Bronchial epithelial cell (primary cell): ENCODE measurements around the gene GRK1. TPM values are rescaled to one million over a fixed set of nuclear protein-coding genes. Genes with fewer than 3 reads are reported as not detected.

Experiments
- DNase-seq: peaks from one replicate; pipeline ENCODE4 v3.0.0-alpha.2; 2010; ENCODE audit warnings: low read depth
- FAIRE-seq: peaks from 2 replicates; lab custom pipeline; 2011; peaks lifted over from hg19 to GRCh38; lab: Jason Lieb, UNC
- H3K27me3 ChIP-seq: 2 replicates; pipeline ENCODE4 v1.5.1; 2011; ENCODE audit warnings: low read length; ENCODE audit not compliant: control insufficient read depth, insufficient read depth
- H3K36me3 ChIP-seq: 2 replicates; pipeline ENCODE4 v1.5.1; 2011; ENCODE audit warnings: low read length; ENCODE audit not compliant: control insufficient read depth, insufficient read depth
- H3K4me3 ChIP-seq: 2 replicates; pipeline ENCODE4 v1.5.1; 2011; ENCODE audit warnings: mild to moderate bottlenecking, low read depth, low read length, control low read depth
- CTCF ChIP-seq: IDR thresholded peaks from 2 replicates; pipeline ENCODE4 v1.5.1; 2011; ENCODE audit warnings: mild to moderate bottlenecking, moderate library complexity, low read length, control low read depth, inconsistent platforms; ENCODE audit not compliant: insufficient read depth, severe bottlenecking
- total RNA-seq: library from RNA; depleted of rRNA; stranded (reverse); fragments of >200 nt; gene quantifications from 2 replicates; pipeline ENCODE4 v1.2.1, GENCODE V29; 2014

Gene GRK1
- total RNA-seq, 1 donor from 2014 or later, result not detected

- no peak for FAIRE-seq
- H3K4me3 ChIP-seq, result no peak overlapping the region
- no peaks in the 10 kb centered on the region for H3K36me3 ChIP-seq
- H3K27me3 ChIP-seq, result no peaks in the 10 kb centered on the region
- TF ChIP-seq CTCF, result no peak
- DNase-seq, result no peak
Observed at GRCh38 chr13:113782472-113782871, 115.5 kb downstream of the GRK1 start.

GRCh38 chr13:113783200-113783881 lies 116.3 kb downstream of the GRK1 start:
- no peaks in the 10 kb centered on the region for H3K36me3 ChIP-seq
- FAIRE-seq (no peak), DNase-seq (no peak)
- no peaks in the 10 kb centered on the region for H3K27me3 ChIP-seq
- no peak overlapping the region for H3K4me3 ChIP-seq
- no peak for TF ChIP-seq CTCF

DNA sequence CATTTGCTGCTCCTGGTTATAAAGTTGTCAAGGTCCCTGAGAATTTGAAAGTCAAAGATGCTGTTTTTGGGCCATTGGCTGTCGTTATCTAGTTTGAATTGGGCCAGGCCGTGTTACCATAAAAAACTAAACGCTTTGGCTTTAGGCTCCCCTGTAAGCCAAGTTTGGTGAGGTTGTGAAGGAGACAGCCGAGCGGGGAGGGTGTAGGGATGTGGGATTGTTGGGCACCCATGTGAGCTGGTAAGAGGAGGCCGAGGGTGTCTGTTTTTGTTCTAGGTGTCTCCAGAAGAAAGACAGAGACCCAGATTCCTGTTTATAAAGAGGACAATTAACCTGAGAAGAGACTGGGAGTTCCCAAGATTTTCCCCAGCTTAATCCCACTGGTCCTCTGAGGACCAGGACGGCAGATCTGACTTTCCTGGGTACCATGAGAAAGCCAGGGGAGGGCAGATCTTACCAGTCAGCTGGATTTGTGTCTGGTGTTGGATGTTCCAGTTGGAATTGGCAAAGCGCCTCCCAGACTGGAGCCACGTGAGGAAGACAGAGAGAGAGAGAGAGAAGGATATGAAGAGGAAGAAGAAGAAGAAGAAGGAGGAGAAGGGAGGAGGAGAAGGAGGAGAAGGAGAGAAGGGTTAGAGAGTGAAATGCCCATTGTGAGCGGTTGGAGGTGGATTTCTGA lies 117.1 kb downstream of the GRK1 start:
- Histone ChIP-seq H3K27me3 (no peaks in the 10 kb centered on the region), H3K4me3 (no peak overlapping the region), H3K36me3 (no peaks in the 10 kb centered on the region)
- FAIRE-seq, result no peak
- no peak for DNase-seq
- no peak for TF ChIP-seq CTCF

- no peak for TF ChIP-seq CTCF
- DNase-seq, result peak; percentile 10
- H3K36me3 ChIP-seq, result no peaks in the 10 kb centered on the region
- FAIRE-seq, result no peak
- H3K4me3 ChIP-seq, result no peak overlapping the region
- no peaks in the 10 kb centered on the region for H3K27me3 ChIP-seq
Observed at GRCh38 chr13:113784645-113785024, 117.6 kb downstream of the GRK1 start.

DNA sequence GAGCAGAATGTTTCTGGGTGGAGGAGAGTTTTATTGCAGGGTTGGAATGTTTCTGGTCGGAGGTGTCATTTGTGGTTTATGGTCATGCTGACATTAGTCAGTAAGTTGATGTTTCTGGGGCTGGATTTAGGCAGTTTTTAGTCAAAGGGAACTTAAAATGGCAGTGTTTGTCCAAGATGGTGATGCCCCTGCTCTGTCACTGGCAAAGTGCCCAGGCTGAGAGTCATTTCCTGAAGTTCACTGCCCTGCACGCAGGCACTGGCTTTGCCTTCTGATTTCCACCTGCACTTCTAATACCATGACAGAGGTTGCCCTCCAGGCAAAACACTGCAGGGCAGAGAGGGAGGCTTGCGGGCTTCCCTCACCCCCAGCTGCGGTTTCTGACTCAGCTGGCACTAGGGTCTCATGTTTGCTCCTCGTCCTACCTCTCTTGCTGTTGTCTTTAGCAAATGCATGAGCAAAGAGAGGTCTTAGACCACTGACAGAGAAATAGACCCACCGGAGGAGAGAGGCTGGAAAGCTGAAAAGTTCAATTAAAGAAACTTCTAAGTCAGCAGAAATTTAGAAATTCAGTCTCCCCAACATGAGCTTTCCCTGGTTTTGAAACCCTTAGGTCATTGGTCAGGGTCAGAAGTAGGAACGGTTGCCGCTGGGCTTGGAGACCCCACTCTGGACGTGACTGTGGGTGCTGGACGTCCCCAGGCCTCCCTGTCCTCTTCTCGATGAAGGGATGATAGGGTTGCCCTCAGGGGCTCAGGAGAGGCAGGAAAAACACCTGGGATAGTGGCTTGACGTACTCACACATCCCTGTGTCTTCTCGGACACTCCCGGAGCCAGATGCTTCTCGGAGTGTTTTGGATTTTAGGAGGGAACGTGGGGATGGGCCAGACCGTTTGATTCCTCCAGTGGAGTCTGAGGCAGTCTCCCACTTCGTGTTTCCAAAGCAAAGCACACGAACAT lies 118.3 kb downstream of the GRK1 start:
- no peaks in the 10 kb centered on the region for H3K36me3 ChIP-seq
- TF ChIP-seq CTCF, result no peak
- peak; percentile 87 for DNase-seq
- no peaks in the 10 kb centered on the region for H3K27me3 ChIP-seq
- no peak overlapping the region for H3K4me3 ChIP-seq
- peak; percentile 18 for FAIRE-seq
